K562 (cell line): ENCODE measurements around the gene GRAMD4. TPM values are rescaled to one million over a fixed set of nuclear protein-coding genes. Genes with fewer than 3 reads are reported as not detected.

Experiments
- ATAC-seq: fragments of 200-7000 bp; cut with Tn5 transposase; 3 replicates; pipeline ENCODE4 v1.9.1; 2020; ENCODE audit warnings: moderate library complexity
- BruUV-seq: library from RNA; stranded (reverse); fragments of 400-500 nt; replicated peaks from 2 replicates; lab custom pipeline; 2021; lab: Mats Ljungman, UMichigan
- CTCF ChIA-PET: fragments of 300-600 bp; formaldehyde crosslinking; extraction: SDS; loops from one replicate; lab custom pipeline; 2021; ENCODE audit warnings: low intra/inter-chr PET ratio; lab: Yijun Ruan, JAX
- POLR2A ChIA-PET: fragments of 300-600, 350-650 bp; sonication (Branson Sonifier 250); formaldehyde crosslinking; extraction: SDS; loops from one replicate; lab custom pipeline; 2021; ENCODE audit warnings: antibody characterized with exemption, inconsistent platforms; lab: Yijun Ruan, JAX
- DNase-seq, 4 experiments: peaks; one replicate each; pipeline versions ENCODE4 v3.0.0 to v3.0.0-alpha.2; 2011 to 2018; ENCODE audit warnings: low spot score in 3 of 4, mixed read lengths in 3 of 4; ENCODE audit errors: extremely low read depth in 1 of 4
- FAIRE-seq: peaks from 2 replicates; lab custom pipeline; 2011; peaks lifted over from hg19 to GRCh38; lab: Jason Lieb, UNC
- H2AFZ ChIP-seq: 2 replicates; pipeline ENCODE4 v1.6.0; 2011; ENCODE audit warnings: low read depth, low read length, control low read depth, inconsistent platforms
- H3K27ac ChIP-seq: fragments of 200-600 bp; 3 replicates; pipeline ENCODE4 v1.8.0; 2011; ENCODE audit warnings: low read depth, mild to moderate bottlenecking, control low read depth, inconsistent platforms, low read length, moderate library complexity, mixed read lengths; ENCODE audit errors: extremely low read depth
- H3K27me3 ChIP-seq, 2 experiments: fragments of 300-600 bp in 1 of 2; 2 replicates in 1 of 2; 3 replicates in 1 of 2; pipeline versions ENCODE4 v1.6.0 to v1.8.0; 2011; ENCODE audit warnings: inconsistent platforms in 2 of 2, low read length in 2 of 2, mild to moderate bottlenecking in 1 of 2, mixed read lengths in 1 of 2, moderate library complexity in 1 of 2; ENCODE audit not compliant: control insufficient read depth in 2 of 2, insufficient read depth in 2 of 2
- H3K36me3 ChIP-seq: fragments of 300-600 bp; 3 replicates; pipeline ENCODE4 v1.8.0; 2011; ENCODE audit warnings: mild to moderate bottlenecking, low read length, inconsistent platforms; ENCODE audit not compliant: control insufficient read depth, insufficient read depth
- H3K4me1 ChIP-seq, 2 experiments: fragments of 200-600 bp in 1 of 2; replicated peaks in 1 of 2; 2 replicates in 1 of 2; 3 replicates in 1 of 2; pipeline versions ENCODE4 v1.5.1 to v1.8.0; 2011; ENCODE audit warnings: inconsistent platforms in 2 of 2, low read length in 2 of 2, mild to moderate bottlenecking in 1 of 2, mixed read lengths in 1 of 2, moderate library complexity in 1 of 2; ENCODE audit not compliant: control insufficient read depth in 2 of 2, insufficient read depth in 2 of 2
- H3K4me2 ChIP-seq: 2 replicates; pipeline ENCODE4 v1.6.1; 2011; ENCODE audit warnings: low read length, control low read depth, inconsistent platforms, mixed read lengths; ENCODE audit not compliant: insufficient read depth
- H3K4me3 ChIP-seq: fragments of 200-600 bp; sonication (generic), shearing (Covaris generic); 2 replicates; pipeline ENCODE4 v1.5.1; 2016; ENCODE audit warnings: control low read depth, inconsistent platforms
- H3K79me2 ChIP-seq: fragments of 200-600 bp; 3 replicates; pipeline ENCODE4 v1.8.0; 2011; ENCODE audit warnings: low read length, inconsistent platforms; ENCODE audit not compliant: control insufficient read depth, insufficient read depth
- H3K9ac ChIP-seq, 2 experiments: 2 replicates each; pipeline versions ENCODE4 v1.6.0 to v1.6.1; 2011; ENCODE audit warnings: low read depth in 2 of 2, low read length in 2 of 2, control low read depth in 1 of 2, inconsistent platforms in 1 of 2, mild to moderate bottlenecking in 1 of 2, mixed read lengths in 1 of 2; ENCODE audit not compliant: insufficient read depth in 1 of 2
- H3K9me1 ChIP-seq: one replicate; pipeline ENCODE4 v1.6.0; 2011; ENCODE audit warnings: inconsistent platforms, mild to moderate bottlenecking, low read length, moderate library complexity; ENCODE audit not compliant: control insufficient read depth, insufficient read depth
- H3K9me3 ChIP-seq: replicated peaks from 2 replicates; pipeline ENCODE4 v1.5.1; 2011; ENCODE audit warnings: low read depth, low read length, inconsistent platforms; ENCODE audit not compliant: control insufficient read depth, insufficient read depth
- H4K20me1 ChIP-seq: replicated peaks from 2 replicates; pipeline ENCODE4 v1.6.1; 2011; ENCODE audit warnings: low read length, inconsistent platforms, mixed read lengths; ENCODE audit not compliant: control insufficient read depth, insufficient read depth
- CTCFL ChIP-seq: IDR thresholded peaks from 2 replicates; pipeline ENCODE4 v1.6.1; 2011; ENCODE audit warnings: borderline replicate concordance, low read depth, mild to moderate bottlenecking, moderate library complexity, low read length; ENCODE audit not compliant: insufficient read depth, poor library complexity, severe bottlenecking
- DIDO1 ChIP-seq: fragments of 450-650 bp; IDR thresholded peaks from 2 replicates; pipeline ENCODE4 v1.6.1; 2016; ENCODE audit warnings: low read depth, missing biosample characterization, missing genetic modification characterization
- EHMT2 ChIP-seq: fragments of 450-650 bp; IDR thresholded peaks from 2 replicates; pipeline ENCODE4 v1.6.1; 2018; ENCODE audit warnings: antibody characterized with exemption
- NR0B1 ChIP-seq: fragments of 450-650 bp; IDR thresholded peaks from one replicate; pipeline ENCODE4 v1.6.1; 2018; ENCODE audit warnings: mild to moderate bottlenecking, moderate library complexity; ENCODE audit not compliant: partially characterized antibody
- PHTF2 ChIP-seq: fragments of 250-450 bp; sonication (Bioruptor Pico); IDR thresholded peaks from 2 replicates; pipeline ENCODE4 v1.5.0; 2021; ENCODE audit warnings: mild to moderate bottlenecking
- RFX5 ChIP-seq: IDR thresholded peaks from 2 replicates; pipeline ENCODE4 v1.6.1; 2011; ENCODE audit warnings: low read depth, mild to moderate bottlenecking, improper control_type of control experiment, low read length
- ZNF766 ChIP-seq: fragments of 200-800 bp; sonication (Bioruptor generic); conservative IDR thresholded peaks from 2 replicates; pipeline ENCODE4 v1.6.1; 2016; ENCODE audit warnings: missing genetic modification characterization, missing compliant biosample characterization
- WGBS: fragments of 100-300 bp; shearing (Covaris generic); methylation state at CpG from one replicate; pipeline ENCODE4 v1.1.6; 2016; ENCODE audit warnings: low coverage, mixed read lengths; ENCODE audit not compliant: insufficient coverage; ENCODE audit errors: missing lambda C conversion rate; 5-methylcytosine and 5-hydroxymethylcytosine counted together
- in situ Hi-C: fragments of 300-500 bp; cut with MboI; formaldehyde crosslinking; loops from 4 replicates; pipeline ENCODE4 v1.15.0; 2018; ENCODE audit warnings: inconsistent platforms, mixed read lengths
- intact Hi-C: fragments of 100-400 bp; cut with micrococcal nuclease; formaldehyde crosslinking; loops from 2 replicates; pipeline ENCODE4 v1.14.2; 2022
- polyA plus RNA-seq, 8 experiments: library from polyadenylated mRNA; depleted of rRNA in 4 of 8; stranded (reverse) in 5 of 8; unstranded in 3 of 8; fragments of >200 nt; fragmentation: Nextera tagmentation in 2 of 8; fragmentation: Illumina TruSeq in 1 of 8; extraction: Ambion mirVana in 2 of 8; extraction: Trizol in 1 of 8; gene quantifications; 2 replicates each; pipeline versions ENCODE4 v1.2.1 to v1.2.3, GENCODE V29; 2011 to 2014; ENCODE audit warnings: inconsistent platforms in 1 of 8, missing spikeins in 1 of 8
- total RNA-seq, 7 experiments: library from RNA; depleted of rRNA in 6 of 7; stranded (reverse); fragments of >200 nt in 6 of 7; fragmentation: Illumina TruSeq in 2 of 7; extraction: Trizol in 2 of 7; gene quantifications; 2 replicates each; pipeline versions ENCODE4 v1.2.1 to v1.2.3, GENCODE V29; 2011 to 2021; ENCODE audit warnings: low replicate concordance in 1 of 7
- TF ChIP-seq, protein P1 (sequence below): fragments of 450-650 bp; conservative IDR thresholded peaks from 2 replicates; pipeline ENCODE4 v1.6.1; 2016; ENCODE audit warnings: missing genetic modification characterization, low read depth, mild to moderate bottlenecking, control low read depth, missing compliant biosample characterization

The GRAMD4 gene
- total and polyA plus RNA-seq, 9 of the 15 experiments (the other 6 are each of a cell fraction or from before 2014, with no cell fraction given): 0.18 to 44.8 (median 18.6) TPM

DNA sequence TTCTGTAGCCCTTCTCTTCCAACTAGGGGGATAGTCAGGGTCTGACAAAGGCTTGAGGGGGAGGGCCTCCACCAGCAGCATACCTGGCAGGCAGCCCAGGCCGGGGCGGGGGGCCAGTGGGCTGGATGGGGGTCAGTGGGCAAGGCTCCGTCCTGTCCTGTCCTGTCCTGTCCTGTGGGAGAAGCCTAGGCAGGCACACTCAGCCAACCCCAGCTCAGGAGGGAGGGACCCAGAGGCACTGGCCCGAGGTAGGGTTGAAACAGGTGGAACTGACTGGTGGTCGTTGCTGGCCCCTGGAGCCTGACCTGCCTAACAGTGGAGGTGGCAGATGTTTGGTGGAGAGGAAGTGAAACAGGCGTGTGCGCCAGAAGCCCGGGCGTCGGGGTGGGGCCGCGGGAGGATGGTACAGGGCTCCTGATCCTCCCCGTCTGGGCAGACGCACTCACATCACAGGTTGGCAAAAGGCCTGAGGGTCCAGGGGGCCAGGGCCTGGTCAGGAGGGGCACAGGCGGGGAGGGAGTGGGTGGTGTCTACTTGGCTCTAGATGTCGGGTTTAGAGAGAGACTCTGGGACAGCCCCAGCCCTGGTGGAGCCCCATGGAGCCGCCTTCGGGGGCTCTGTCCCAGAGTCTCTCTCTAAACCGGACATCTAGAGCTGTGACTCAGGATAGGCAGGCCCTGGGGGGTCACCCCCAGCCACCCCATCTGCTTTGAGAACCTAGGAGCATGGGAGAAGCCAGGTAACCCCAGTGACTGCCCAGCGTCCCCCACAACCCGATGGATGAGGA, 32.5 kb upstream of the GRAMD4 start:
- no peak for ATAC-seq
- POLR2A ChIA-PET: interaction anchor here (1.1 to 1.5 kb wide), 2 partner anchors 11 to 12 kb away, joined by 3 to 4 read pairs; no protein-coding TSS in a partner anchor
- H3K4me3 ChIP-seq: no peak overlapping the region

More for the DNA sequence above, 32.5 kb upstream of the GRAMD4 start:
- FAIRE-seq: no peak
- Histone ChIP-seq H2AFZ (no peak overlapping the region), H4K20me1 (no peaks in the 10 kb centered on the region), H3K9me1 (no peaks in the 10 kb centered on the region), H3K9ac (no peak overlapping the region), H3K4me1 (peaks cover 9 to 69% of the 10 kb centered on the region in 2 experiments; a peak in 4 of 5 replicates), H3K36me3 (peaks cover 5% of the 10 kb centered on the region; the same call in 1 of the 3 replicates), H3K79me2 (peaks cover 75% of the 10 kb centered on the region), H3K27me3 (no peaks in the 10 kb centered on the region), H3K9me3 (no peaks in the 10 kb centered on the region), H3K27ac (no peak overlapping the region), H3K4me2 (no peak overlapping the region)
- WGBS: 91% methylated on average over 14 of the region's 21 CpGs
- in situ Hi-C loops (no loop called here), intact Hi-C loops (no loop called here)
- TF ChIP-seq ZNF766 (CRISPR knock-in tag) (no peak), NR0B1 (no peak), EHMT2 (no peak), CTCFL (no peak), RFX5 (no peak), DIDO1 (tag) (no peak), PHTF2 (CRISPR knock-in tag) (no peak)
- TF ChIP-seq, protein P1, sequence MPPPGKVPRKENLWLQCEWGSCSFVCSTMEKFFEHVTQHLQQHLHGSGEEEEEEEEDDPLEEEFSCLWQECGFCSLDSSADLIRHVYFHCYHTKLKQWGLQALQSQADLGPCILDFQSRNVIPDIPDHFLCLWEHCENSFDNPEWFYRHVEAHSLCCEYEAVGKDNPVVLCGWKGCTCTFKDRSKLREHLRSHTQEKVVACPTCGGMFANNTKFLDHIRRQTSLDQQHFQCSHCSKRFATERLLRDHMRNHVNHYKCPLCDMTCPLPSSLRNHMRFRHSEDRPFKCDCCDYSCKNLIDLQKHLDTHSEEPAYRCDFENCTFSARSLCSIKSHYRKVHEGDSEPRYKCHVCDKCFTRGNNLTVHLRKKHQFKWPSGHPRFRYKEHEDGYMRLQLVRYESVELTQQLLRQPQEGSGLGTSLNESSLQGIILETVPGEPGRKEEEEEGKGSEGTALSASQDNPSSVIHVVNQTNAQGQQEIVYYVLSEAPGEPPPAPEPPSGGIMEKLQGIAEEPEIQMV: no peak
- CTCF ChIA-PET: no interaction called here
- no TSS peak for BruUV-seq
- DNase-seq: no peak
